Subcutaneous adipose tissue (tissue), 4 donors: ENCODE data around the gene FAM107A. TPM values are rescaled to one million over a fixed set of nuclear protein-coding genes. Genes with fewer than 3 reads are reported as not detected.

Experiments
- total RNA-seq, 4 donors: library from RNA; depleted of rRNA; stranded (reverse); fragments of >200 nt; gene quantifications; one replicate each; pipeline ENCODE4 v1.1.0, GENCODE V29; 2016
- TF ChIP-seq, protein P1 (sequence below): fragments of 450-650 bp; IDR thresholded peaks from one replicate; pipeline ENCODE4 v1.5.1; 2016; ENCODE audit warnings: low read depth, mild to moderate bottlenecking, control low read depth, antibody characterized with exemption, moderate library complexity

The FAM107A gene
- total RNA-seq, 4 donors from 2014 or later: 11.2 to 85.3 (median 49.5) TPM

DNA sequence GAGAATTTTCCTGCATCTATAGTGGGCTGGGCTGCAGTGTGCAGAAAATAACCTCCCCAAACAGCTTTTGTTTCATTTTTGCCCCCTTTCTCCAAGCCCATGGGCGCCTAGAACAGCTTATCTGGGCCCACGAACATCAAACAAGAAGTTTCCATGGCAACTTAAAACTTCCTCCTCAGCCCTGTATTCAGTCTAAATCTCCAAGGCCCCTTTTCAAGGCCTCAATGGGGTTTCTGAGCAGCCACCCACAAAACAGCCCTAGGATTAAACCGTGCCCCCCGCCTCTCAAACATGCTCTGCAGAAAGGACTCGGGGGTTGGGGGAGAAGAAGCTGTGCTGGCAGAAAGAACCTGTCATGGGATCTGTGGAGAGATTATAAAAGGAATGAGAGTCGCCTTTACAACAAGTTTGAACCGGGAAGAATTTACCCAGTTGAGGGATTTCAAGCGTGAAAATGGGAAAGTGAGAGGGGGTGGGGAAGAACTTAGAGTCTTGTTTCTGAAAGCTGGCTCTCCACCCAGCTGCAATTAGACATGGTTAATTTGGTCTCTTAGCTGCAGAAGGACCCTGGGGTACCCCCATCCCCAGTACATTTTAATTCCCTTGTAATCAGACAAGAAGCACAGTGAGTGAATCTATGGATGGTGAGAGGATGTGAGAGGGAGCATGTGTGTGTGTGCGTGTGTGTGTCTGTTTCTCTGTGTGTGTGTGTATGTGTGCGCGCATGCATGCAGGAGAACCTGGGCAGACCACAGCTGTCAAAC, 4.3 kb upstream of the FAM107A start:
- TF ChIP-seq, protein P1, sequence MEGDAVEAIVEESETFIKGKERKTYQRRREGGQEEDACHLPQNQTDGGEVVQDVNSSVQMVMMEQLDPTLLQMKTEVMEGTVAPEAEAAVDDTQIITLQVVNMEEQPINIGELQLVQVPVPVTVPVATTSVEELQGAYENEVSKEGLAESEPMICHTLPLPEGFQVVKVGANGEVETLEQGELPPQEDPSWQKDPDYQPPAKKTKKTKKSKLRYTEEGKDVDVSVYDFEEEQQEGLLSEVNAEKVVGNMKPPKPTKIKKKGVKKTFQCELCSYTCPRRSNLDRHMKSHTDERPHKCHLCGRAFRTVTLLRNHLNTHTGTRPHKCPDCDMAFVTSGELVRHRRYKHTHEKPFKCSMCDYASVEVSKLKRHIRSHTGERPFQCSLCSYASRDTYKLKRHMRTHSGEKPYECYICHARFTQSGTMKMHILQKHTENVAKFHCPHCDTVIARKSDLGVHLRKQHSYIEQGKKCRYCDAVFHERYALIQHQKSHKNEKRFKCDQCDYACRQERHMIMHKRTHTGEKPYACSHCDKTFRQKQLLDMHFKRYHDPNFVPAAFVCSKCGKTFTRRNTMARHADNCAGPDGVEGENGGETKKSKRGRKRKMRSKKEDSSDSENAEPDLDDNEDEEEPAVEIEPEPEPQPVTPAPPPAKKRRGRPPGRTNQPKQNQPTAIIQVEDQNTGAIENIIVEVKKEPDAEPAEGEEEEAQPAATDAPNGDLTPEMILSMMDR: no peak

- TF ChIP-seq, protein P1: no peak
Measured at GRCh38 chr3:58580826-58581327, 3.7 kb upstream of the FAM107A start.

DNA sequence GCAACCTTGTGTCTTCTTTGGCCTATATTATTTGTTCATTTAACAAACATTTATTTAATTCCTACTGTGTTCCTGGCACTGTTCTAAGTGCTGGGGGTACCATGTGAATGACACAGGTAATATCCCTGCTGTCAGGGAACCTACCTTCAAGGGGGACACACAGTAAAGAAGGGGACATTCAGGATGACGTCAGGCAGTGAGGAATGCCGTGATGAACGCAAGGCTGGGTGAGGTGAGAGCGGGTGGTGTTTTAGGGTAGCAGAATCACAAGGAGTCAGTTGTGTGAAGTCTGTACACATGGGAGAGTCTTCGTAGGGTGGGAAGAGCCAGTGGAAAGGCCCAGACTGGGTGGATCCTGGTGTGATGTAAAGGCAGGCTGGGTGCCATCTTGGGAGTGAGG, 1.7 kb upstream of the FAM107A start:
- TF ChIP-seq, protein P1: no peak

DNA sequence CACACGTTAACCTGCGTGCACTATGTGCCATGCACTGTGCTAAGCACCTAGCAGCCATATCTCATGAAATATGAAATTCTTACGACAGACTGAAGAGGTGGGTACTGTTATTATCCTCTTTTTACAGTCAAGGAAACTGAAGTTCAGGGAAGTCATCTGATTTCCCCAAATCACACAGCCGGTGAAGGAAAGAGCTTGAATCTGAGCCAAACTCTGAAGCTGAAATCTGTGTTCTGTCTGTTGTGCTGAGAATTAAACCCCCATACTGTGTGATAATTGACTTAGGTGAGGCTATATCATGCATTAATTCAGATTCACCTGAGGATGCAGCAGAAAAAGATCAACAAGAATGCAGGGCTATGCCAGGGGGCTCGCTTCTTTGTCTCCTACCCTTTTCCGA, 475 bp downstream of the FAM107A start:
- TF ChIP-seq, protein P1: no peak

- TF ChIP-seq, protein P1: no peak
Measured at GRCh38 chr3:58575971-58576652, 1.1 kb downstream of the FAM107A start.

- TF ChIP-seq, protein P1: no peak
Measured at GRCh38 chr3:58574682-58575081, 2.5 kb downstream of the FAM107A start.

DNA sequence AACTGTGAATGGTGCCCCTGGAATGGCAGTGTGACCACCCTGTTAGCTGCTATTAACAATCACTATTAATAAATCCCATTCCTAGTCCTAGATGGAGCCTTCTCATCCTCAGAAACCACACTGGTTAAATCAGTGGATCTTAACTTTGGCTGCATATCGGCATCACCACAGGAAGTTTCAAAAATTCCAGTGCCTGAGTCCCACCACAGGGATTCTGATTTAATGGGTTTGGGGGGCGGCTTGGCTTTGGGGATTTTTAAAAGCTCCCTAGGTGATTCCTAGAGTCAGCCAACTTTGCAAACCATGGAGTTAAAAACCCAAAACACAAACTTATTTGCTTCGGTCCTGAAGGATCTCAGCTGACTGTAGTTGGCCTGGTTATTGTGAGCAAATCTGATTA, 3.1 kb downstream of the FAM107A start:
- TF ChIP-seq, protein P1: no peak
